Measurements from ENCODE around the gene EPHA6.
"Not testable (repeated sequence)": the region's sequence is repeated elsewhere in the genome, so short reads cannot be mapped to it uniquely, and the experiment has no call there.

EPHA6 gene

DNA sequence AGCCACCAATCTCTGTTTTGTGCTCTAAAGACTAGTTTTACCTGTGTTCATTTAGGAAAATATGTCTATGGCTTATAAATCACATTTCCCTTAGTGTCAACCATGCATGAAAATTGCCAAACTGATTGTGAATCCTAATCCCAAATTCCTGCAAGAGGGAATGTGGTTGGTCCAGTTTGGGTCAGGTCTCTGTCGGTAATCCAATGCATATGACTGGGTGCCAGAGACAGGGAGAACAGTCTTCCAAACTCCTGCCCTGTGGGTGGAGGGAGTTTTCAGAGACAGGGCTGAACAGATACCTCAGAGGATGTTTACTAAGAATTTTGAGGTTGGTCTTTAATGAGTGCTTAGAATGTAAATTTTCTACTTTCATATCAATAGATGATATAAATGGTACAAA, 649.6 kb downstream of the EPHA6 start:
- DNase-seq (ENCODE audit: low read depth): no peak

GRCh38 chr3:97470481-97470880, 656.1 kb downstream of the EPHA6 start:
- DNase-seq (ENCODE audit: low read depth): no peak

GRCh38 chr3:97479740-97480139, 665.3 kb downstream of the EPHA6 start:
- DNase-seq (ENCODE audit: low read depth): no peak

DNA sequence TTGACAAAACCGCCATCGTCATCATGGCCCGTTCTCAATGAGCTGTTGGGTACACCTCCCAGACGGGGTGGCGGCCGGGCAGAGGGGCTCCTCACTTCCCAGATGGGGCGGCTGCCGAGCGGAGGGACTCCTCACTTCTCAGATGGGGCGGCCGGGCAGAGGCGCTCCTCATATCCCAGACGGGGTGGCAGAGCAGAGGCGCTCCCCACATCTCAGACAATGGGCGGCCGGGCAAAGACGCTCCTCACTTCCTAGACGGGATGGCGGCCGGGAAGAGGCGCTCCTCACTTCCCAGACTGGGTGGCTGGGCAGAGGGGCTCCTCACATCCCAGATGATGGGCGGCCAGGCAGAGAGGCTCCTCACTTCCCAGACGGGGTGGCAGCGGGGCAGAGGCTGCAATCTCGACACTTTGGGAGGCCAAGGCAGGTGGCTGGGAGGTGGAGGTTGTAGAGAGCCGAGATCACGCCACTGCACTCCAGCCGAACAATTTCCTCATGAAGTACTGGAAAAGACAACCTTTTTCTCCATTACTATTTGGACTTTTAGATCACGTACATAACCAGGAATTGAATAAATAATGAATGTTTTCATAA, 666.4 kb downstream of the EPHA6 start:
- DNase-seq (ENCODE audit: low read depth): not testable (repeated sequence)

DNA sequence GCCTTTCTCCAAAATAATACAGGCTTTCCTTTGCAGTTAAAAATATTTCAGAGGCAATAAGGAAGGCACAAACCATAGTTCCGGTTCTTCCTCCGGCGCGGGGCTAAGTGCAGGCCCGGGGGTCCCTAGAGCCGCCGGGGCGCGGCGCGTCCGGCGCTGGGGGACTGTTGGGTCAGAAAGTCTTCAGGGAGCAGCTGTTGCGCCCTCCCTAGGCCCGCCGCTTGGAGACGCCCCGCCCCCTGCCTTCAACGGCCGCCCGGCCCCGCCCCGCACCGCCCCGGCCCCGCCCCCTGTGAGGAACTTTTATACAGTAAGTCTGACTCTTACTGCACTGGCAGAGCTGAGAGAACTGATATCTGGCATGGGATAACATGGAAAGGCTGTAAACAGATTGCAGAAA, 667.0 kb downstream of the EPHA6 start:
- no peak for DNase-seq (ENCODE audit: low read depth)

DNA sequence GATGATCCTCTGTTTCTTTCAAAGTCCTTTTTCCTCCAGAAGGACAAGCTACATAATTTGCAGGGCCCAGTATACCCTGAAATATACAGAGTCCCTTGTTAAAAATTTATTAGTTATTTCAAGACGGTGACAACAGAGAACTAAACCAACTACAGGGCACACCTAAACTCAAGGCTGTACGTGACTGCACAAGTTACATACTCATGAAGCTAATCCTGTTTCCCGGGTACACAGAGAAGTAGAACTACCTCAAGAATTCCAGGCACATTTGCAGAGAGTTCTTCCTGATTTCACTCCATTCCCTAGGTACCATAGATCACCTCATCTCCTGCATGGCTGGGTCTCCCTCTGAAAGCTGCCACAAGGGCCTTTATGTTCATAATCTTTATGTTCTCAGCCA, 670.8 kb downstream of the EPHA6 start:
- DNase-seq (ENCODE audit: low read depth): no peak

DNA sequence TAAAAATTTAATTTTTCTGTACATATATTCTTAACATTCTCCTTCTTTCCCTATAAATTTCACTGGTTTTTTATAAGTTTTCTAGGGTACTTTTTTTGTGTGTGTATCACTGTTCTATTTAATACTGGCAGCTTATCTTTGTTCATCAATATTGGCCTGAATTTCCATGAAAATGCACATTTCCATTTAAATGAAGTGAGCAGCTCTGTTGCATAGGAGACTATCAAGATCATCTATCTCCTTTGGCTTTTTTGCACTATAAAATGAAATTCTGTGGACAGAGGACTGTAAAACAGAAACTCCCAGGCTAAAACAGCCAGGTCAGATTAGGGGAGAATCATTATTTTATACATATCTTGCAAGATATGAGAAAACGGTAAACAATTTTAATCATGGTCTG, 673.2 kb downstream of the EPHA6 start:
- DNase-seq (ENCODE audit: low read depth): no peak

DNA sequence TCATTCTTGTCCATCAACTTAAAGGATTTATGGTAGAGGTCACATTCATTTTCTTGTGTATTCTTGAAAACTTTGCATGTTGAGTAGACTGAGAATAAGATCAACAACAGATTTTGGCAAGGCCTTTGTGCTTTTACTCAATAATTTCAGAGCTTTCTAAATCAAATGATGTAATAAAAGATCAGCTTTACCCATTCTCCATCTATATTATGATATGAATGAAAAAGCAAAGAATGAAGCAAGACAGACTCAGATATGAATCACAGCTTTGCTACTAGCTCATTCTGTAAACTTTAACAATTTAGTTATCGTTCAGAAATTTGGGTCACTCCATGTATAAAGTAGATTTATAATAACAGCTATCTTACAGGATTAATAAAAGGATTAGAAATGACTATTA, 674.3 kb downstream of the EPHA6 start:
- no peak for DNase-seq (ENCODE audit: low read depth)

DNA sequence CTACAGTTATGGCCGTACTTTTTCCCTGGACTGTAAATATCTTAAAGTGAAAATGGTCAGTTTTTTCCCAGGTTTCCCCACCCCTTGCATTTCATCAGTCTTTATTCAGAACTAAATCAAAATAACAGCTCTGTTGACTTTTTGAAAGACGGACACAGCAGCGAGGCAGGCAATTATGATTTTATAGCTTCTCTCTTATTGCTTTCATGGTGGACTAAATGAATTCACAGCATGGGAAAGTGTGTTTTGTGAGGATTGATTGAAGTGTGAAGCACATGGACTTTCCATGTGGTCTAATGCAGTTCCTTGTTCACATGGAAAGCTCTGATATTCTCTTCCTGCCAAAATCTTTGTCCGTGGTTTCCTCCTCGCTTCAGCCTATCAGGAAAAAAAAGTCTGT, 681.5 kb downstream of the EPHA6 start:
- DNase-seq (ENCODE audit: low read depth): no peak

- no peak for DNase-seq (ENCODE audit: low read depth)
These were observed 682.7 kb downstream of the EPHA6 start for GRCh38 chr3:97497138-97497537.

- DNase-seq (ENCODE audit: low read depth): no peak
These were observed 690.1 kb downstream of the EPHA6 start for GRCh38 chr3:97504463-97504862.

DNA sequence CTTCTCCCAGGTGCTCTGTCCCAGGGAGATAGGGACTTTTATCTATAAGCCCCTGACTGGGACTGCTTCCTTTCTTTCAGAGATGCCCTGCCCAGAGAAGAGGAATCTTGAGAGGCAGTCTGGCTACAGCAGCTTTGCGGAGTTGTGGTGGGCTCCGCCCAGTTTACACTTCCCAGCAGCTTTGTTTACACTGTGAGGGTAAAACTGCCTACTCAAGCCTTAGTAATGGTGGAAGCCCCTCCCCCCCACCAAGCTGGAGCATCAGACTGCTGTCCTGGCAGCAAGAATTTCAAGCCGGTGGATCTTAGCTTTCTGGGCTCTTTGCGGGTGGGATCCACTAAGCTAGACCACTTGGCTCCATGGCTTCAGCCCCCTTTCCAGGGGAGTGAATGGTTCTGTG, 696.4 kb downstream of the EPHA6 start:
- DNase-seq (ENCODE audit: low read depth): no peak

- no peak for DNase-seq (ENCODE audit: low read depth)
These were observed 700.7 kb downstream of the EPHA6 start for GRCh38 chr3:97515076-97515475.

DNA sequence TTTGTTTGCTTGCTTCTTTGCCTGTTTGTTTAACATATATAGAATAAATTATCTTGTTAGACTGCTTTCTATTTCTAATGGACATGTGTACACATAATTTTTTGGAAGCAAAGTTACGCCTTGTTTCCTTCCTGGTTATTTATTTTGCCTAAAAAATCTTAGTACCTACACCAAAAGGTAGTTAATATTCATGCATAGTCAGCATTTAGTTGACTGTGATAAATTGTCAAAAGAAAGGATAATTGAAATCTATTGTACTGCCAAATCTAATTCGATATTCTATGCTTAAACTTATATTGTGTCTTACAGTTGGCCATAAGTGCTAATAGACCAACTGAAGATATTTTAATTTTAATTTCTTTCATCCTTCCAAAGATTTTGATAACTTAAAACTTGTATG, 716.3 kb downstream of the EPHA6 start:
- no peak for DNase-seq (ENCODE audit: low read depth)

DNA sequence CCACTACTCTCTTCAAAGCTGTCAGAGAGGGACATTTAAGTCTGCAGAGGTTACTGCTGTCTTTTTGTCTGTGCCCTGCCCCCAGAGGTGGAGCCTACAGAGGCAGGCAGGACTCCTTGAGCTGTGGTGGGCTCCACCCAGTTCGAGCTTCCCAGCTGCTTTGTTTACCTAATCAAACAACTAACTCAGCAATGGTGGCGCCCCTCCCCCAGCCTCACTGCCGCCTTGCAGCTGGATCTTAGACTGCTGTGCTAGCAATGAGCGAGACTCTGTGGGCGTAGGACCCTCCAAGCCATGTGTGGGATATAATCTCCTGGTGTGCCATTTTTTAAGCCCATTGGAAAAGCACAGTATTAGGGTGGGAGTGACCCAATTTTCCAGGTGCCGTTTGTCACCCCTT, 733.2 kb downstream of the EPHA6 start:
- DNase-seq (ENCODE audit: low read depth): not testable (repeated sequence)

- DNase-seq (ENCODE audit: low read depth): no peak
These were observed 736.0 kb downstream of the EPHA6 start for GRCh38 chr3:97550408-97550807.

DNA sequence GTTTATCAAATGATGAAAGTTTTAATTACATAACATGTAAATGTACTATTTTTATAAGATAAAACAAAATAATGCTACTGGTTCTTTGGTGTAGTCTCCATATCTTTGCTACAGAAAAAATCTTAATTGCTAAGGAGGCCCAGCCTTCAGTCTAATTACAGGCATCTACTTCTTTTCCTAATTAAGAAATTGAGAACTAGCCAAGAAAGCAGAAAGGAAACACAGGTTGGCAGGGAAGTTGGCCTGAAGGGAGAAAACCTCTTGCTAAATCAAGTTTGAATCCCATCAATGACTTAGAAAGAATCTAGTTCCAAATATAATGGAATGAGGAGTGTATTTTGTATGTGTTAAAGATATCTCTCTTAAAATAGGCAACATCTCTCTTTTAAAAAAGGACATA, 737.8 kb downstream of the EPHA6 start:
- DNase-seq (ENCODE audit: low read depth): no peak

- DNase-seq (ENCODE audit: low read depth): no peak
These were observed 761.3 kb downstream of the EPHA6 start for GRCh38 chr3:97575742-97576141.

- DNase-seq (ENCODE audit: low read depth): no peak
These were observed 761.8 kb downstream of the EPHA6 start for GRCh38 chr3:97576221-97576620.

GRCh38 chr3:97579365-97579764, 765.0 kb downstream of the EPHA6 start:
- no peak for DNase-seq (ENCODE audit: low read depth)

GRCh38 chr3:97610626-97611025, 796.2 kb downstream of the EPHA6 start:
- no peak for DNase-seq (ENCODE audit: low read depth)

- DNase-seq (ENCODE audit: low read depth): no peak
These were observed 798.2 kb downstream of the EPHA6 start for GRCh38 chr3:97612632-97613031.

DNA sequence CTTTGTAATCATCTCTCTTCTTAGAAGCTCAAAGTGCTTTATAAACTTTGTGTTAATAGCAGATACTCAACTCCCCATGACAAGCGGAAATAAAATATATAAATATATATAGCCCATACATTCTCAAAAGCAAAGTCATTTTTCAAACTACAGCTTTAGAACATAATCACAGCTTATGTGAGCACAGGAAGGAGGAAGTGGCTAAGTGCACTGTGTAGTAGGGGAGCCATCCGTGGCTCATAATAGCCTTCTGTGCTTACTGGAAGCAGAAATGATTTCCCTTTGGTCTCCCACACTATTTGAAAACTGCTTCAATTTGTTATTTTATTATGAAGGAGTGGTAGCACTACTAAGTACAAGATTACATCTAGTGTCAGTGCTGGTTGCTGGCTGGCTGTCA, 798.7 kb downstream of the EPHA6 start:
- DNase-seq (ENCODE audit: low read depth): no peak

DNA sequence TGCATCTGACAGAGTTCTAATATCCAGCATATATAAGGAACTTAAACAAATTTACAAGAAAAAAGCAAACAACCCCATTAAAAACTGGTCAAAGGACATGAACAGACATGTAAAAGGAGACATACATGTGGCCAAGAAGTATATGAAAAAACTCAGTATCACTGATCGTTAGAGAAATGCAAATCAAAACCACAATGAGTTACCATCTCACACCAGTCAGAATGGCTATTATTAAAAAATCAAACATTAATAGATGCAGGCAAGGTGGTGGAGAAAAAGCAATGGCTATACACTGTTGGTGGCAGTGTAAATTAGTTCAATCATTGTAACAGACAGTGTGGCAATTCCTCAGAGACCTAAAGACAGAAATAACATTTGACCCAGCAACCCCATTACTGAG, 806.1 kb downstream of the EPHA6 start:
- not testable (repeated sequence) for DNase-seq (ENCODE audit: low read depth)

- no peak for DNase-seq (ENCODE audit: low read depth)
These were observed 822.1 kb downstream of the EPHA6 start for GRCh38 chr3:97636465-97636864.

Data from amniotic epithelial cell (primary cell).